PC-3 (cell line): ENCODE results near the gene NEK1.

ENCODE experiments used
- CTCF ChIP-seq: fragments of 300-600 bp; sonication (generic); conservative IDR thresholded peaks from 2 replicates; pipeline ENCODE4 v1.5.1; 2017; ENCODE audit warnings: antibody characterized with exemption, low read depth, mild to moderate bottlenecking, low read length
- EZH2 ChIP-seq: fragments of 300-600 bp; sonication (generic); IDR thresholded peaks from one replicate; pipeline ENCODE4 v1.6.1; 2017; ENCODE audit warnings: antibody characterized with exemption, mild to moderate bottlenecking, low read length; ENCODE audit not compliant: unreplicated experiment

- TF ChIP-seq CTCF: no peak
- TF ChIP-seq EZH2: no peak
Observed at GRCh38 chr4:169661761-169662160, 49.4 kb upstream of the NEK1 start.
